Psoas muscle (tissue), 8 donors: ENCODE results near the gene RPL5. TPM values are rescaled to one million over a fixed set of nuclear protein-coding genes. Genes with fewer than 3 reads are reported as not detected.

Source experiments
- ATAC-seq, 4 donors: fragments of 200-7000 bp; cut with Tn5 transposase; one replicate each; pipeline ENCODE4 v1.9.1; 2020; ENCODE audit warnings: moderate library complexity in 3 of 4, mild to moderate bottlenecking in 2 of 4
- DNase-seq, 2 donors: peaks; one replicate each; pipeline ENCODE4 v3.0.0-alpha.2; 2020
- H3K27ac ChIP-seq: fragments of 200-600 bp; one replicate; pipeline ENCODE4 v1.8.0; 2022
- H3K27me3 ChIP-seq, 3 donors: fragments of 200-600 bp in 1 of 3; one replicate each; pipeline versions ENCODE4 v1.6.1 to v1.8.0; 2013 to 2022; ENCODE audit warnings: low read length in 2 of 3, mild to moderate bottlenecking in 2 of 3, moderate library complexity in 1 of 3; ENCODE audit not compliant: insufficient read depth in 3 of 3
- H3K36me3 ChIP-seq, 2 donors: fragments of 200-600 bp in 1 of 2; one replicate each; pipeline versions ENCODE4 v1.6.1 to v1.8.0; 2013 to 2022; ENCODE audit warnings: low read depth in 1 of 2, mild to moderate bottlenecking in 1 of 2, moderate library complexity in 1 of 2; ENCODE audit not compliant: insufficient read depth in 1 of 2
- H3K4me1 ChIP-seq: fragments of 200-600 bp; one replicate; pipeline ENCODE4 v1.8.0; 2022
- H3K4me3 ChIP-seq: fragments of 200-600 bp; one replicate; pipeline ENCODE4 v1.8.0; 2022; ENCODE audit warnings: mild to moderate bottlenecking
- H3K9me3 ChIP-seq: fragments of 200-600 bp; one replicate; pipeline ENCODE4 v1.8.0; 2022
- WGBS, 3 donors: extraction: QIAGEN DNeasy Blood & Tissue Kit; methylation state at CpG; one replicate each; pipeline versions ENCODE4 v1.1.6 to v1.1.7; 2013; 5-methylcytosine and 5-hydroxymethylcytosine counted together
- intact Hi-C, 2 donors: fragments of 100-400 bp; cut with DNase I; formaldehyde crosslinking; loops; one replicate each; pipeline versions ENCODE4 v1.11.0 to v1.14.2; 2022
- polyA plus RNA-seq, 3 donors: library from polyadenylated mRNA; stranded (reverse); fragments of 200-250 nt; gene quantifications; one replicate each; pipeline ENCODE4 v1.2.3, GENCODE V29; 2013
- total RNA-seq, 4 donors: library from RNA; stranded (reverse); fragmentation: NEBNext Ultra II Directional in 2 of 4; extraction: Animal tissue kit (Norgen Biotek cat#: 25700) in 2 of 4; gene quantifications; one replicate each; pipeline versions ENCODE4 v1.2.1 to v1.2.4, GENCODE V29; 2021 to 2023
- TF ChIP-seq, protein P1 (sequence below): fragments of 200-600 bp; IDR thresholded peaks from one replicate; pipeline ENCODE4 v1.8.0; 2022; ENCODE audit warnings: antibody characterized with exemption
- donor health status: healthy with polysubstance abuse.
- donor health status: DM: no; HTN: no; CAD: no; lungs with moderate emphysema.
- donor health status: Bipolar disorder and iron deficiency.
- donor health status: healthy.
- donor health status: DM: yes; HTN: yes; CAD: no.
- donor health status: DM: no; HTN: no; CAD: no.
- donor health status: DM: no; HTN: no; CAD: no.
- donor health status: DM: yes; HTN: yes; CAD: no.

RPL5 gene
- total and polyA plus RNA-seq, 7 donors = 353 to 1,760 (median 601) TPM

DNA sequence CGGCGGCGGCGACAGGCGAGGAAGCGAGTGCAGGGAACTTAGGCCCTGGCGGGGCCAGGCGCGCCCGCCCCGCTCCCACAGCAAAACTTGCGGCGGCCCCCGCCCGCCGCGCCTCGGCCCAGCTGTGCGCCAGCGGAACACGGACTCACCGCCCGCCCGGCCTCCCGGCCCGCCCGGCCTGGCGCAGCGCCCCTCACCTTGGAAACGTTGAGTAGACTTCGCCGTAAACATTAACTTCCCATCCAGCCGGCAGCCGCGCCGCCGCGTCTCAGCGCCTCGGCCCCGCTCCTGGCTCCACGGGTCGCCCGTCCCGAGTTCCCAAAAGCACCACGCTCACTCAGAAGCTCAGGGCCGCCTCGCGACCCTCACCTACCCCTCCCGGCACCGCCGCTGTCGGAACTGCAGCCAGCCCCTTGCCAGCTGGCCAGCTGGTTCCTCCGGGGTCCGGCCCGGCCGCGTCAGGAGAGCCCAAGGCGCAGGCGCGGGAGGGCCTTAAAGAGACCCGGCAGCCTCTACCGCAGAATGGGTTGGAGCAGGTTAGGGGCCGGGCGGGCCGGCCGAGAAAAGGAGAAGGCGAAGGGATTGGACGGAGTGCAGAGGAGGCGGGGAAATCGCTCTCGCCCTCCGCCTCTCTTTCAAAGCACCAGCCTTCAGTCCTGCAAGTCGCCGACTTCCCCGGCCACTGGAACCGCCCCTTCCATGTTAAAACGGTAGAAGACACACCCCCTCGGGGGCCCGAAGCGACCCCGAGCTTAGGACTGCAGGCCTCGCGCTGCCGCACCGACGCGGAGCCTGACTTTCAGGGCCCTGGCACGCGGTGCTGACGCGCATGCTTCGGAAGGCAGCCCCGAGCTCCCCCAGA is 47.0 kb upstream of the RPL5 start, which contains the start of gene EVI5:
TSS of gene EVI5 (minus strand) at position 470 of the 862 bp plus-strand sequence. CDS start 48,562 bp downstream, outside the sequence.
- WGBS, 3 donors = 0 to 1% (median 0%) methylated on average over 61 to 94 of the region's 94 CpGs

DNA sequence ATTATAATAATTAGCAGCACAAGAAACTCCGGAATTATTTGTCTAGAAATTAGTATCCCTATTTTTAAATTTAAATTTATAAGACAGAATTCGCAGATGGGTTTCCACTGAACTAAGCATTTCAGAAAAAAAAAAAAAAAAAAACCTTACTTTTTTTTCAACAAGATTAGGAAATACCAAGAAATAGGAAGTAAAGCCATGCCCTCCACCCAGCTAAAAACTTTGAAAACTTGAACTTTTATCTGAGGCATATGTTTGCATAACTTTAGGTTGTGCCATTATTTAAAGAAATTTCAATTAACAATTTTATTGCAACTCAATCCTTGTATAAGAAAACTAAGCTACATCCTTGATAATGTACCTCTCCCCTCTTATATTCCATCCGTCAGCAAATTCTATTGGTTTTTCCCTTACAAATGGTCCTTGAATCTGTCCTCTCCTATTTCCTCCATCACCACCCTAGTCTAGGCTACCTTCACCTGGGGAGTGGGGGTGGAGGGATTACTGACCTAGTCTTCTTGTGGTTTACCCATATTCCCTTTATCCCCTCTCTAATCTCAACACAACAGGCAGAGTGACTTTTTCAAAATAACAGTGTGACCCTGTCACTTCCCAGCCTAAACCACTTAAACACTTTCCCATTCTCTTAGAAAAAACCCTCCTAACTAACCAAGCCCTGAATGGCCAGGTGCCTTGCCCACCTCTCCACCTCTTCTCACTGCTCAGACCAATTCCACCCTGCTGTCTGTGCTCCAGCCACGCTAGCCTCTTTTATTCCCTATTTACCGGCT is 45.5 kb upstream of the RPL5 start:
- ATAC-seq = no peak
- Histone ChIP-seq H3K4me3 (peak overlapping the region; percentile 88), H3K27me3 (no peaks in the 10 kb centered on the region), H3K9me3 (no peaks in the 10 kb centered on the region), H3K4me1 (peaks cover 6% of the 10 kb centered on the region), H3K36me3 (no peaks in the 10 kb centered on the region), H3K27ac (peak overlapping the region; percentile 97)
- 72 to 81% (median 73%) methylated on average over 5 of the region's 5 CpGs for WGBS, 3 donors
- DNase-seq = no peak
- TF ChIP-seq, protein P1, sequence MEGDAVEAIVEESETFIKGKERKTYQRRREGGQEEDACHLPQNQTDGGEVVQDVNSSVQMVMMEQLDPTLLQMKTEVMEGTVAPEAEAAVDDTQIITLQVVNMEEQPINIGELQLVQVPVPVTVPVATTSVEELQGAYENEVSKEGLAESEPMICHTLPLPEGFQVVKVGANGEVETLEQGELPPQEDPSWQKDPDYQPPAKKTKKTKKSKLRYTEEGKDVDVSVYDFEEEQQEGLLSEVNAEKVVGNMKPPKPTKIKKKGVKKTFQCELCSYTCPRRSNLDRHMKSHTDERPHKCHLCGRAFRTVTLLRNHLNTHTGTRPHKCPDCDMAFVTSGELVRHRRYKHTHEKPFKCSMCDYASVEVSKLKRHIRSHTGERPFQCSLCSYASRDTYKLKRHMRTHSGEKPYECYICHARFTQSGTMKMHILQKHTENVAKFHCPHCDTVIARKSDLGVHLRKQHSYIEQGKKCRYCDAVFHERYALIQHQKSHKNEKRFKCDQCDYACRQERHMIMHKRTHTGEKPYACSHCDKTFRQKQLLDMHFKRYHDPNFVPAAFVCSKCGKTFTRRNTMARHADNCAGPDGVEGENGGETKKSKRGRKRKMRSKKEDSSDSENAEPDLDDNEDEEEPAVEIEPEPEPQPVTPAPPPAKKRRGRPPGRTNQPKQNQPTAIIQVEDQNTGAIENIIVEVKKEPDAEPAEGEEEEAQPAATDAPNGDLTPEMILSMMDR = no peak
- intact Hi-C loops = loop anchor here in 1 of 2 donors (5.0 kb wide), 1 partner anchor 39 kb away; no protein-coding TSS in a partner anchor

More for the DNA sequence above, 47.0 kb upstream of the RPL5 start, which contains the start of gene EVI5:
- ATAC-seq (peak; percentile 94 to 97 (median 95)), DNase-seq (peak; percentile 96 to 97)
- Histone ChIP-seq H3K36me3 (no peaks in the 10 kb centered on the region), H3K4me3 (peak within 1 kb of the TSS; percentile 88), H3K4me1 (peaks cover 11% of the 10 kb centered on the region), H3K27me3 (no peaks in the 10 kb centered on the region), H3K9me3 (no peaks in the 10 kb centered on the region), H3K27ac (peak within 1 kb of the TSS; percentile 97)
- intact Hi-C loops = loop anchor here in 1 of 2 donors (5.0 kb wide), 1 partner anchor 38 kb away; no protein-coding TSS in a partner anchor
- TF ChIP-seq, protein P1 = no peak

DNA sequence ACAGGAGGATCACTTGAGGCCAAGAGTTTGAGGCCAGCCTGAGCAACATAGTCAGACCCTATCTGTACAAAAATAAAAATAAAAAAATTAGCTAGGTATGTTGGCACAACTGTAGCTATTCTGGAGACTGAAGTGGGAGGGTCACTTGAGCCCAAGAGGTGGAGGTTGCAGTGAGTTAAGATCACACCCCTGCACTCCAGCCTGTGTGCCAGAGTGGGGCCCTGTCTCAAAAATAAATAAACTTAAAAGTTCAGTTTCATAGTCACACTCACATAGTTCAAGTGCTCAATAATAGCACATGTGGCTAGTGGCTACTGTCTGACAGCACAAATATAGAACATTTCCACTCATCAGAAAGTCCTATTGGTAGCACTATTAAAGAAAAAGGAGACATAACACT is 41.8 kb upstream of the RPL5 start:
- DNase-seq (no peak), ATAC-seq (no peak)
- Histone ChIP-seq H3K9me3 (peaks cover 6% of the 10 kb centered on the region), H3K4me3 (no peak overlapping the region), H3K36me3 (no peaks in the 10 kb centered on the region), H3K27me3 (no peaks in the 10 kb centered on the region), H3K27ac (no peak overlapping the region), H3K4me1 (no peaks in the 10 kb centered on the region)
- intact Hi-C loops = no loop called here
- TF ChIP-seq, protein P1 = no peak

DNA sequence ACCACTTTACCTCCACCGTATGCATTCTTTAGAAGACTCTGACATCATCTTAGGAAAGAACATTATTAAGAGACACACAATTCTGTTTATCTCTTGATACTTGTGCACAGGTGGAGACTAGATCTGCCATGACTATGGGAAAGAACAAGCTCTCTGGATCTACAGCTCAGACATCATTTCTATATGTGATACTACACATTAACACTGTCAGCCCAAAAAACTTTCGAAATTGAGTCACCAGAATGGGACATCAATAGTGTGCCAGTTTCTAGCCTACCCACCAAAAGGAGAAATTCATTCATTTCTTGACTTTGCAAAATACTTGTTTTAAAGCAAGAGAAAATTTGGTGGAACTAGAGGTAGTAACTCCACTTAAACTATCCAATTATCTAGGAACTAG is 41.0 kb upstream of the RPL5 start:
- intact Hi-C loops = no loop called here
- no peak overlapping the region for H3K27ac ChIP-seq
- 90 to 94% (median 91%) methylated on average over 2 of the region's 2 CpGs for WGBS, 3 donors
- DNase-seq (no peak), ATAC-seq (no peak)
- no peaks in the 10 kb centered on the region for H3K36me3 ChIP-seq
- no peaks in the 10 kb centered on the region for H3K27me3 ChIP-seq
- TF ChIP-seq, protein P1 = no peak
- H3K4me1 ChIP-seq = no peaks in the 10 kb centered on the region
- H3K9me3 ChIP-seq = peaks cover 6% of the 10 kb centered on the region
- H3K4me3 ChIP-seq = no peak overlapping the region
